Vagina (tissue), 2 donors: ENCODE data around the gene ZNRF1.

ENCODE experiments used
- POLR2A ChIP-seq, 2 donors: fragments of 450-650 bp; IDR thresholded peaks; one replicate each; pipeline ENCODE4 v1.6.1; 2017; ENCODE audit warnings: antibody characterized with exemption in 2 of 2, mild to moderate bottlenecking in 2 of 2, moderate library complexity in 2 of 2
- TF ChIP-seq, protein P1 (sequence below), 3 experiments: fragments of 450-650 bp in 2 of 3; fragments of 200-600 bp in 1 of 3; sonication (generic) in 1 of 3; IDR thresholded peaks; one replicate each; pipeline ENCODE4 v1.5.1; 2017 to 2019; ENCODE audit warnings: antibody characterized with exemption in 3 of 3, mild to moderate bottlenecking in 2 of 3, moderate library complexity in 2 of 3

DNA sequence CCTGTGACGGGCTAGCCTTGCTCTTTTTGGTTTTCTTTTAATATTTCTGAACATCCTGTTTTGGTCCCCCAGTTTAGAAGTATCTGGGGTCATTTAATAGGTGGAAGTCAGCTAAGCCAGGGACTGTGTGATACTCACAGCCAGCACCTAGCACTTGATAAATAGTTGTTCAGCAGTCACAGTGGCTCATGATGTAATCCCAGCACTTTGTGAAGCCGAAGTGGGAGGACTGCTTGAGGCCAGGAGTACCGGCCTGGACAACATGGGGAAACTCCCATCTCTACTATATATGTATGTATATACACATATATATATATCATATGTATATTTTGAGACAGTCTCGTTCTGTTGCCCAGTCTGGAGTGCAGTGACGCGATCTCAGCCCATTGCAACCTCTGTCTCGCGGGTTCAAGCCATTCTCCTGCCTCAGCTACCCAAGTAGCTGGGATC is 1.8 kb upstream of the ZNRF1 start:
- no peak for TF ChIP-seq POLR2A (IDR thresholded peaks at IDR 0.05)
- TF ChIP-seq, protein P1, sequence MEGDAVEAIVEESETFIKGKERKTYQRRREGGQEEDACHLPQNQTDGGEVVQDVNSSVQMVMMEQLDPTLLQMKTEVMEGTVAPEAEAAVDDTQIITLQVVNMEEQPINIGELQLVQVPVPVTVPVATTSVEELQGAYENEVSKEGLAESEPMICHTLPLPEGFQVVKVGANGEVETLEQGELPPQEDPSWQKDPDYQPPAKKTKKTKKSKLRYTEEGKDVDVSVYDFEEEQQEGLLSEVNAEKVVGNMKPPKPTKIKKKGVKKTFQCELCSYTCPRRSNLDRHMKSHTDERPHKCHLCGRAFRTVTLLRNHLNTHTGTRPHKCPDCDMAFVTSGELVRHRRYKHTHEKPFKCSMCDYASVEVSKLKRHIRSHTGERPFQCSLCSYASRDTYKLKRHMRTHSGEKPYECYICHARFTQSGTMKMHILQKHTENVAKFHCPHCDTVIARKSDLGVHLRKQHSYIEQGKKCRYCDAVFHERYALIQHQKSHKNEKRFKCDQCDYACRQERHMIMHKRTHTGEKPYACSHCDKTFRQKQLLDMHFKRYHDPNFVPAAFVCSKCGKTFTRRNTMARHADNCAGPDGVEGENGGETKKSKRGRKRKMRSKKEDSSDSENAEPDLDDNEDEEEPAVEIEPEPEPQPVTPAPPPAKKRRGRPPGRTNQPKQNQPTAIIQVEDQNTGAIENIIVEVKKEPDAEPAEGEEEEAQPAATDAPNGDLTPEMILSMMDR (IDR thresholded peaks at IDR 0.05) = no peak
